Right atrium auricular region (tissue), 2 donors: Measurements from ENCODE around the gene AP3M1. TPM values are rescaled to one million over a fixed set of nuclear protein-coding genes. Genes with fewer than 3 reads are reported as not detected.

Source experiments
- DNase-seq: peaks from one replicate; pipeline ENCODE4 v3.0.0-alpha.2; 2019; ENCODE audit warnings: low spot score
- H3K27ac ChIP-seq, 2 donors: fragments of 200-600 bp; sonication (generic); 1 replicate in 1 of 2; 2 replicates in 1 of 2; pipeline ENCODE4 v1.5.1; 2016 to 2019
- H3K27me3 ChIP-seq, 2 donors: fragments of 200-600 bp; sonication (generic); one replicate each; pipeline versions ENCODE4 v1.5.1 to v1.6.0; 2017 to 2019
- H3K36me3 ChIP-seq: fragments of 200-600 bp; sonication (generic); one replicate; pipeline ENCODE4 v1.5.1; 2016
- H3K4me1 ChIP-seq, 2 donors: fragments of 200-600 bp; sonication (generic); one replicate each; pipeline versions ENCODE4 v1.5.1 to v1.6.0; 2017 to 2019
- H3K4me3 ChIP-seq, 2 donors: fragments of 200-600 bp; sonication (generic); 1 replicate in 1 of 2; 2 replicates in 1 of 2; pipeline ENCODE4 v1.5.1; 2017 to 2019; ENCODE audit warnings: mild to moderate bottlenecking in 1 of 2, moderate library complexity in 1 of 2
- H3K9me3 ChIP-seq, 2 donors: fragments of 200-600 bp; sonication (generic); one replicate each; pipeline ENCODE4 v1.5.1; 2019
- CTCF ChIP-seq, 2 donors: fragments of 200-600 bp; sonication (generic); IDR thresholded peaks; one replicate each; pipeline ENCODE4 v1.5.1; 2019; ENCODE audit warnings: antibody characterized with exemption in 2 of 2
- total RNA-seq, 2 donors: library from RNA; depleted of rRNA; stranded (reverse); fragments of >200 nt; gene quantifications; one replicate each; pipeline ENCODE4 v1.1.0, GENCODE V29; 2016

The AP3M1 gene
- 10 to 100 TPM; 20.2 to 27.6 TPM for total RNA-seq

GRCh38 chr10:74150204-74150989 lies at the start of gene AP3M1:
Gene AP3M1, minus strand, starts transcription at chr10:74150828. Its CDS starts 12,449 bp downstream, at chr10:74138379.
- Histone ChIP-seq H3K4me3 (peak within 1 kb of the TSS; percentile 71 to 84), H3K4me1 (peaks cover 0 to 42% of the 10 kb centered on the region in 2 donors), H3K9me3 (no peaks in the 10 kb centered on the region), H3K27ac (peak within 1 kb of the TSS; percentile 85 to 90), H3K36me3 (no peaks in the 10 kb centered on the region), H3K27me3 (no peaks in the 10 kb centered on the region)
- peak; percentile 78 for DNase-seq
- no peak for TF ChIP-seq CTCF (IDR thresholded peaks at IDR 0.05)

GRCh38 chr10:74199315-74199714 lies 48.7 kb upstream of the AP3M1 start:
- H3K27ac ChIP-seq: no peak overlapping the region
- no peak for DNase-seq
- no peak for TF ChIP-seq CTCF (IDR thresholded peaks at IDR 0.05)
- no peaks in the 10 kb centered on the region for H3K36me3 ChIP-seq
- H3K9me3 ChIP-seq: no peaks in the 10 kb centered on the region
- H3K4me1 ChIP-seq: no peaks in the 10 kb centered on the region
- no peak overlapping the region for H3K4me3 ChIP-seq
- no peaks in the 10 kb centered on the region for H3K27me3 ChIP-seq

GRCh38 chr10:74194999-74195398 lies 44.4 kb upstream of the AP3M1 start:
- Histone ChIP-seq H3K4me3 (no peak overlapping the region), H3K27me3 (no peaks in the 10 kb centered on the region), H3K27ac (no peak overlapping the region), H3K9me3 (no peaks in the 10 kb centered on the region), H3K4me1 (peaks cover 0 to 6% of the 10 kb centered on the region in 2 donors), H3K36me3 (no peaks in the 10 kb centered on the region)
- no peak for DNase-seq
- no peak for TF ChIP-seq CTCF (IDR thresholded peaks at IDR 0.05)

GRCh38 chr10:74194545-74194944 lies 43.9 kb upstream of the AP3M1 start:
- Histone ChIP-seq H3K9me3 (no peaks in the 10 kb centered on the region), H3K4me3 (no peak overlapping the region), H3K27ac (no peak overlapping the region), H3K27me3 (no peaks in the 10 kb centered on the region), H3K36me3 (no peaks in the 10 kb centered on the region), H3K4me1 (peaks cover 0 to 7% of the 10 kb centered on the region in 2 donors)
- no peak for DNase-seq
- no peak for TF ChIP-seq CTCF (IDR thresholded peaks at IDR 0.05)

GRCh38 chr10:74190494-74190893 lies 39.9 kb upstream of the AP3M1 start:
- Histone ChIP-seq H3K27ac (peak overlapping the region; percentile 20 to 40), H3K9me3 (no peaks in the 10 kb centered on the region), H3K27me3 (no peaks in the 10 kb centered on the region), H3K36me3 (no peaks in the 10 kb centered on the region), H3K4me1 (peaks cover 0 to 7% of the 10 kb centered on the region in 2 donors), H3K4me3 (no peak overlapping the region)
- DNase-seq: no peak
- TF ChIP-seq CTCF (IDR thresholded peaks at IDR 0.05): no peak
